ENCODE measurements around the gene ATP6V0B. TPM values are rescaled to one million over a fixed set of nuclear protein-coding genes. Genes with fewer than 3 reads are reported as not detected.

The ATP6V0B gene
- total RNA-seq, 1 experiment from 2014 or later = 237 TPM

DNA sequence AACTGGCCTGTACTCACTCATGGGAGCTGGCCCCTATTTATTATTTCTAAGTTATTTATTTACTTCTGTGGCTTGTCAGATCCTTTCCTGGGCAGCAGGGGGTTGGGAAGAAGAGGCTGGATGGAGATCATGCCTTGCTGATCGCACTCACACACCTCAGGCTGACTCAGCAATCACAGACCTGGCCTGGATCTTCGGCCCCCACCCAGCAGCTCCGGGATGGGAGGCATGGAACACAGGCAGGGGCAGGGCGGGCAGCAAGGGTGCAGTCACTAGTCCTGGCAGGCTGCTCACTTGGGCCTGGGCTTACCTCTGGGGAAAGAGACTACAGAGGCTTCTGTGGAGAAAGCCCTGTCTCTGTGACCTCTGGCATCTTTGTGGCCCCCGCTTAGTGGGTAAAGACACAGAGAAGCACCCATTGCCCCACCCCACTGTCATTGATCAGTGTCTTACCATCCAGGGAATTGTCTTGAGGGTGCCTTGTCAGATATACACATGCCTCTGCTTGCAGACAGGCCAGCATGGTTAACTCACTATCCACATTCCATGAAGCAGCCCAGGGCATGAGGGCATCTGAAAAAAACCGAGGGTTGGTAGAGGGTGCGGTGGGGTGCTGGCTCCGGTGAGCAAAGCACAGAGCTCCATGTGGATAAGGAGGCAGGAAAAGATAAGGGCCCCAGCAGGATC lies 37.4 kb upstream of the ATP6V0B start:
- H3K4me3 ChIP-seq (ENCODE audit: insufficient read depth, low read depth, low read length) = peak overlapping the region; percentile 59; the same call in 1 of the 2 replicates

GRCh38 chr1:43938383-43938782 lies 36.4 kb upstream of the ATP6V0B start:
- Histone ChIP-seq H3K36me3 (replicated peaks; ENCODE audit: control insufficient read depth, insufficient read depth, low read length) (peaks cover 1% of the 10 kb centered on the region), H3K4me3 (ENCODE audit: insufficient read depth, low read depth, low read length) (no peak overlapping the region), H3K27me3 (ENCODE audit: control insufficient read depth, insufficient read depth, low read length) (peaks cover 9% of the 10 kb centered on the region; the same call in 1 of the 2 replicates)
- no peak for DNase-seq

More for the DNA sequence above, 37.4 kb upstream of the ATP6V0B start:
- peaks cover 14% of the 10 kb centered on the region for H3K27me3 ChIP-seq (ENCODE audit: control insufficient read depth, insufficient read depth, low read length)
- H3K36me3 ChIP-seq (replicated peaks; ENCODE audit: control insufficient read depth, insufficient read depth, low read length) = peaks cover 1% of the 10 kb centered on the region
- DNase-seq = no peak

DNA sequence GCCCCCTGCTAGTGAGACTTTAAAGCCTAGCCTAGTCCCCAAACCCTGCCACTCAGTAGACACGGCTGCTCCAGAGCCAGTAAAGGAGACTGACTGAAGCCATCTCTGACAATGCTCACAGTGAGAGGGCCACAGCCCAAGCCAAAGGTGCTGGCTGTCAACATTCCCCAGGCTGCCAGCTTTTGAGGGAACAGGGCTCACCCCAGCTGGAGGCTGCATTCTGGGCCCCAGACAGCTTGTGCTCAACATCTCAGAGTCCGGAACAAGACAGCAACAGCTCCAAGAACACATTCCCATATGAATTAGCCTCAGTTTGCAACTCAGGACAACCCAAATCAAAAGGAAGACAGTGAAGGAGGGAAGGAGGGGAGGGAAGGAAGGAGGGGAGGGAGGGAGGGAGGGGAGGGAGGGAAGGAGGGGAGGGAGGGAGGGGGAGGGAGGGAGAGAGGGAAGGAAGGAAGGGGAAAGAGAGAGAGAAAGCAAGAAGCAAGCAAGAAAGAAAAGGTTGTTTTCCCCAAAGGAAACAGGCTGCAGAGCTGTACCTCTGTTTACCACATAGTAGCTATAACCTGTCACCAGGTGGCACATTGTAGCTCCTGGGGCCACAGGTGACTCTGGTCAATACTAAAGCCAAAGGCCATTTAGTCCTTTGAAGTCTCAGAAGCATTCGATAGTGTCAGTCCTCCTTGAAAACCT lies 35.7 kb upstream of the ATP6V0B start:
- H3K4me3 ChIP-seq (ENCODE audit: insufficient read depth, low read depth, low read length) = no peak overlapping the region
- peaks cover 1% of the 10 kb centered on the region for H3K36me3 ChIP-seq (replicated peaks; ENCODE audit: control insufficient read depth, insufficient read depth, low read length)
- peaks cover 9% of the 10 kb centered on the region; the same call in 1 of the 2 replicates for H3K27me3 ChIP-seq (ENCODE audit: control insufficient read depth, insufficient read depth, low read length)
- DNase-seq = no peak

DNA sequence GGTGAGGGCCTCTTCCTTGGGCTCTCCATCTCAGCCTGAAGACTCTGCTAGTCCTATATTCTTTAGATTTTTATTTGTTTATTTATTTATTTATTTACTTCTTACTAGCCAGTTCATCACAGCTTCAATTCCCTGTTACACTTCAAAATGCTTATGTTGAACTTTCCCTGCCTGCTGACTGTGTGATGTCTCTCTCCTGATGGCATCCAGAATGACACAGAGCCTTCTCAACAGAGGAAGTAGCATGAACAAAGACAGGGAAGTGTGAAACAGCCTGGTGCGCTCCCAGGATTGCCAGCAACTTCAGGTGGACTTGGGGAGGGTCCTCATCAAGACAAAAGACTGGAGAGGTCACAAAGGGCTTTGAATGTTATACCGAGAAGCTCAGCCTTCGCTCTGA lies 32.3 kb upstream of the ATP6V0B start:
- H3K4me3 ChIP-seq (ENCODE audit: insufficient read depth, low read depth, low read length) = no peak overlapping the region
- peaks cover under 1% of the 10 kb centered on the region; the same call in 1 of the 2 replicates for H3K36me3 ChIP-seq (replicated peaks; ENCODE audit: control insufficient read depth, insufficient read depth, low read length)
- DNase-seq = no peak
- no peaks in the 10 kb centered on the region; the same call in 1 of the 2 replicates for H3K27me3 ChIP-seq (ENCODE audit: control insufficient read depth, insufficient read depth, low read length)

GRCh38 chr1:43944860-43945259 lies 29.9 kb upstream of the ATP6V0B start:
- H3K36me3 ChIP-seq (replicated peaks; ENCODE audit: control insufficient read depth, insufficient read depth, low read length) = no peaks in the 10 kb centered on the region
- DNase-seq = no peak
- H3K4me3 ChIP-seq (ENCODE audit: insufficient read depth, low read depth, low read length) = no peak overlapping the region
- H3K27me3 ChIP-seq (ENCODE audit: control insufficient read depth, insufficient read depth, low read length) = no peaks in the 10 kb centered on the region

- no peak for DNase-seq
- H3K36me3 ChIP-seq (replicated peaks; ENCODE audit: control insufficient read depth, insufficient read depth, low read length) = no peaks in the 10 kb centered on the region
- H3K4me3 ChIP-seq (ENCODE audit: insufficient read depth, low read depth, low read length) = peak overlapping the region; percentile 84
- no peaks in the 10 kb centered on the region for H3K27me3 ChIP-seq (ENCODE audit: control insufficient read depth, insufficient read depth, low read length)
Measured at GRCh38 chr1:43945674-43946235, 29.0 kb upstream of the ATP6V0B start.

DNA sequence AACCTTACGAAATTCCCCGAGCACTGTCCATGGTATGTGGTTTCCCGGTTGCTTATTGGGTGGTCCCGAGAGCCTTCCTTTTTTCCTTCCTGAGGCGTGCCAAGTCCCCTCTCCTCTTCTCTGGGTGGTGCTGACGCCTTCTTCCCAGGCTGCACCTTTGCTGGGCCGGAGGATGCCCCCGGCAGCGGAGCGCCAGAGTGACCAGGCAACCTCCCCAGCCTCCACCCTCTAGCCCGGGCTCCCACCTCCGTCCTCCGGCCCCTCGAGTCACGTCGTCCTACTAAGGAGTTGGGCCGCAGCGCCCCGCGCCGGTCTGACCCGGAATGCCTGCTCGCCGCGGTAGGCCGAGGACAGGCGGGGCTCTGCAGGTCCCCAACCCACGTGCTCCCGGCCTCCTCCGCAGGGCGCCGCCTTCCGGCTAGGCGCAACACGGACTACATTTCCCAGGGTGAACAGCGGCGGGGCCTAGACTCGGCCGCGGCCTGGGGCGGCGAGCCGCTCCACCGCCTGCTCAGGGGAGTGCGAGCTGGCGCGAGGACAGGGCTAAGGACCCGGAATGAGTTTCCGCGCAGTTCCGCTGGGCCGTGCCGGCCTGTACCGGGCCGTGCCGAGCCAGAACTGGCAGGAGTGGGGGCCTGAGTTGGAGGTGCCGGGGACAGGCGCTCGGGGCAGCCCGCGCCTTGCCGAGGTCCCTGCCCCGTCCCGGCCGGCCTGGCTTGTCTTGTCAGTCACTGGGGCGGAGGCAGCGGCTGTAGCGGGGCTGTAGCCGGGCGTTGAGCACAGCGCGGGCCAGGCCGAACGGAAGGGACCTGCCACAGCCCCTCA lies 28.3 kb upstream of the ATP6V0B start, which contains the start of gene IPO13:
TSS of gene IPO13 (plus strand) at position 715 of the 825 bp plus-strand sequence. CDS start 651 bp downstream, outside the sequence.
- peak; percentile 99 for DNase-seq
- H3K4me3 ChIP-seq (ENCODE audit: insufficient read depth, low read depth, low read length) = peak within 1 kb of the TSS; percentile 84
- H3K27me3 ChIP-seq (ENCODE audit: control insufficient read depth, insufficient read depth, low read length) = no peaks in the 10 kb centered on the region
- H3K36me3 ChIP-seq (replicated peaks; ENCODE audit: control insufficient read depth, insufficient read depth, low read length) = no peaks in the 10 kb centered on the region

DNA sequence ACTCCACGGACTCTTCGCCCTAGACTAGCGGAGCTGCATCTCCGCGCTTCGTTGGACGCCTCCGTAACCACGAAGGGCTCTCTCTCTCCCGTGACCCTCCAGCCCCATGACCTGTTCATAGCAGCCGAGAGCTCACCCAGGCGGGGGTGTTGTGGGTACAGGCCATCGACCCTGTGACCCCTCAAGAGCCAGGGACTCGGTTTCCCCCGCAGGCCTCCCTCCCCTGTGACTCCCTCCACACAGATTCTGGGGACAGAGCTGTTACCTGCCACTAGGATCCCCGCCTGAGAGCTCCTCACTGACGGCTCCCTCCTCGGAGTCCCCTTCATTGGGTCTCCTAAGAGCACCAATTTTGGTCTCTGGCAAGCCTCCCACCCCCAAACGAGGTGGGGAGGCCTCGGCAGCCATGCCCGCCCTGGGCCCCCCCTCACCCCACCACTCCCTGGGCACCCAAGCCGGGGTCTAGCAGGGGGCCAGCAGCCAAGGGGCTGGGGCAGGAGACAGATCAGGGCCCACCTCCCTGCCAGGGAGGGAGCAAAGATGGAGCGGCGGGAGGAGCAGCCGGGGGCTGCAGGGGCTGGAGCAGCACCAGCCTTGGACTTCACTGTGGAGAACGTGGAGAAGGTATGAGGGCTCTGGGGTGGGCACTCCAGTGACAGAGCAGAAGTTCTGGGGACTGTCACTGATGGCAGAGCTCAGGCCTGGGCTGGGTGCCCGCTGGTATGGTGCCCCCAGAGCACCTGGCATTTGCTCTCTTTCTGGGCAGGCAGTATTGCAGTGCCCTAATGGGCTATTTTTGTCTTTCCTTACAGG lies 27.5 kb upstream of the ATP6V0B start:
- peak; percentile 78 for DNase-seq
- no peaks in the 10 kb centered on the region for H3K27me3 ChIP-seq (ENCODE audit: control insufficient read depth, insufficient read depth, low read length)
- no peaks in the 10 kb centered on the region for H3K36me3 ChIP-seq (replicated peaks; ENCODE audit: control insufficient read depth, insufficient read depth, low read length)
- H3K4me3 ChIP-seq (ENCODE audit: insufficient read depth, low read depth, low read length) = peak overlapping the region; percentile 84

DNA sequence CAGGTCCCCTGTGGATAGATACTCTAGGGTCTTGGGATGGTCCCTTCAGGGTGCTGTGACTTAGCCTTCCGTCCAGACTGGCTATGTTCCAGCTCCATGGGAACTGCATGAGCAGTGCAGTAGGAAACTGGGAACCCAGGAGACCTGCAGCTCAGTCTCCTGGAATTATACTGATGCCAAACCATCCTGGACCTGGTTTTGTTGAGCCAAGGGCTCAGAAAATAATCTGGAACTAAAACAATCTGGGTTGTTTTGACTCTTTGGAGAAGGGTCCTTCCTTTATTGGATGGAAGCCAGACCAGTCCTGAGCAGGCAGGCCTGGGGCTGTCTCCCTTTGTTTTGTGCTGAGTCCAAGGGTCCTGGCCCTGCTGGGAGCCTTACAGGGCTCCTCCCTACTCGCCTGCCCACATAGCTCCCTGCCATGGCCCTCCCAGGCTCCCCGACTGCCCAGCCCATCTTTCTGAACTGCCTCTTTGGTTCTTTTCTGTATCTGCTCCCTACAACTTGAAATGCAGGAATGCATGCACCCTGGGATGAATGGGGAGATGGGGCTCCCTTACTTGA lies 26.8 kb upstream of the ATP6V0B start:
- no peak for DNase-seq
- Histone ChIP-seq H3K36me3 (replicated peaks; ENCODE audit: control insufficient read depth, insufficient read depth, low read length) (no peaks in the 10 kb centered on the region), H3K4me3 (ENCODE audit: insufficient read depth, low read depth, low read length) (no peak overlapping the region), H3K27me3 (ENCODE audit: control insufficient read depth, insufficient read depth, low read length) (no peaks in the 10 kb centered on the region)

- Histone ChIP-seq H3K27me3 (ENCODE audit: control insufficient read depth, insufficient read depth, low read length) (no peaks in the 10 kb centered on the region), H3K36me3 (replicated peaks; ENCODE audit: control insufficient read depth, insufficient read depth, low read length) (no peaks in the 10 kb centered on the region), H3K4me3 (ENCODE audit: insufficient read depth, low read depth, low read length) (no peak overlapping the region)
- no peak for DNase-seq
Measured at GRCh38 chr1:43949678-43950077, 25.1 kb upstream of the ATP6V0B start.

DNA sequence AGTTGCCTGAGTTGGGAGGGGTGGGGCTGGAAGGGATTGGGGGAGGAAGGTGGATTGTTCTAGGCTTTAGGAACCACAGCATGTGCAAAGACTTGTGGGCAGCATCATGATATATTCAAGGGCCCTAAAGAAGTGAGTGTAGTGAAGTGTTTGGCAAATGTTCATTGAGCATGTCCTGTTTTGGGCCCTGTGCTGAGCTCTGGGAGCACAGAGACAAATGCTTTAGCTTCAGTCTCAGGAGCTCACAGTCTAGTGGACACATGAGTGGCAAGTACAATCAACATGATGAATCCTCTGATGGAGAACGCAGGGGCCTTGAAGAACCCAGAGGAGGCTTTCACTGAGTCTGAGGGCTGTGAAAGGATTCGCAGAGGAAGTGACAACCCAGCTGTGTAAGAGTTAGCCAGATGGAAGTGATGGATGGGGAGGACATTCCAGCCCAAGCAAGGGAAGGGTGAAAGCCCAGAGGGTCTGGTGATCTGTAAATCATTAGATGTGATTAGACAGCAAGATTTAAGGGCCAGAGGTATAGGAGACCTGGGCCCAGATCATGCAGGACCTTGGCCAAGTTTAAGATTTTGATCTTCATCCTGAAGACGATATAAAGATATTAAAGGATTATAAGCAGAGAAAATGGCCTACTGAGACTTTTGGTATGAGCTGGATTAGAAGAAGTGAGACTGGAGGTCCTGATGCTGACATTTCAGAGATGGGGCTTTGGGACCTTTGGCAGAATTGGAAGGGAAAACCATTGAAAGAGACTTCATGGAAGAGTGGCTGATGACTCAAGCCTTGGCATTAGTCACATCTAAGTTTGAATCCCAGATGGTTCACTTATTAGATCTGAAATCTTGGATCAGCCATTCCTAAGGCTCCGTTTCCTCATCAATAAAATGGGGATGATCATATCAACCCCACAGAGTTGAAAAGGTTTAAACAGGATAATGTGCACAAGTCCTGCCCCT lies 23.5 kb upstream of the ATP6V0B start:
- DNase-seq = no peak
- Histone ChIP-seq H3K36me3 (replicated peaks; ENCODE audit: control insufficient read depth, insufficient read depth, low read length) (no peaks in the 10 kb centered on the region), H3K27me3 (ENCODE audit: control insufficient read depth, insufficient read depth, low read length) (no peaks in the 10 kb centered on the region)

GRCh38 chr1:43952731-43953346 lies 21.9 kb upstream of the ATP6V0B start:
- H3K36me3 ChIP-seq (replicated peaks; ENCODE audit: control insufficient read depth, insufficient read depth, low read length) = peaks cover 3% of the 10 kb centered on the region
- H3K27me3 ChIP-seq (ENCODE audit: control insufficient read depth, insufficient read depth, low read length) = no peaks in the 10 kb centered on the region
- DNase-seq = peak; percentile 92
- H3K4me3 ChIP-seq (ENCODE audit: insufficient read depth, low read depth, low read length) = no peak overlapping the region

More for the DNA sequence above, 23.5 kb upstream of the ATP6V0B start:
- no peak overlapping the region for H3K4me3 ChIP-seq (ENCODE audit: insufficient read depth, low read depth, low read length)

All from H7 (cell line).